WTC11 (cell line): Measurements from ENCODE around the gene SLC14A1. TPM values are rescaled to one million over a fixed set of nuclear protein-coding genes. Genes with fewer than 3 reads are reported as not detected.
A peak's percentile ranks its signal among the peaks of the same experiment; 100 is the strongest.

Experiments
- ATAC-seq: fragments of 200-7000 bp; cut with Tn5 transposase; 2 replicates; pipeline ENCODE4 v1.10.0; 2021; ENCODE audit warnings: mild to moderate bottlenecking, moderate library complexity
- CTCF ChIA-PET: fragments of 300-600 bp; sonication (Branson Sonifier 250); formaldehyde crosslinking; loops from one replicate; lab custom pipeline; 2021; ENCODE audit warnings: antibody characterized with exemption; lab: Charles Lee
- POLR2A ChIA-PET: fragments of 350-600 bp; sonication (Branson Sonifier 250); formaldehyde crosslinking; loops from one replicate; lab custom pipeline; 2021; ENCODE audit warnings: antibody characterized with exemption; lab: Charles Lee
- DNase-seq: peaks from one replicate; pipeline ENCODE4 v3.0.0; 2021; ENCODE audit warnings: low spot score
- H3K27ac Mint-ChIP-seq: 2 replicates; pipeline ENCODE4 v1.8.0; 2021; ENCODE audit warnings: mixed read lengths
- H3K27me3 Mint-ChIP-seq: 2 replicates; pipeline ENCODE4 v1.8.0; 2021; ENCODE audit warnings: low read depth, mild to moderate bottlenecking, moderate library complexity, mixed read lengths
- H3K36me3 Mint-ChIP-seq: 2 replicates; pipeline ENCODE4 v1.8.0; 2021; ENCODE audit warnings: mixed read lengths
- H3K4me1 Mint-ChIP-seq: 2 replicates; pipeline ENCODE4 v1.8.0; 2022; ENCODE audit warnings: mixed read lengths
- H3K4me3 Mint-ChIP-seq: 2 replicates; pipeline ENCODE4 v1.8.0; 2021; ENCODE audit warnings: mild to moderate bottlenecking, moderate library complexity, mixed read lengths
- H3K9me3 Mint-ChIP-seq: 2 replicates; pipeline ENCODE4 v1.8.0; 2021; ENCODE audit warnings: mixed read lengths
- AR ChIP-seq: fragments of 250-450 bp; sonication (Bioruptor Pico); IDR thresholded peaks from 2 replicates; pipeline ENCODE4 v1.9.0; 2021; ENCODE audit warnings: mild to moderate bottlenecking
- ERG ChIP-seq: fragments of 250-450 bp; sonication (Bioruptor Pico); IDR thresholded peaks from 2 replicates; pipeline ENCODE4 v1.8.0; 2021; ENCODE audit warnings: mild to moderate bottlenecking
- HMGXB4 ChIP-seq: sonication (generic); formaldehyde crosslinking; IDR thresholded peaks from 2 replicates; pipeline ENCODE4 v1.8.1; 2023; ENCODE audit warnings: mild to moderate bottlenecking, moderate library complexity, missing genetic modification reagents
- NFATC4 ChIP-seq: fragments of 250-450 bp; sonication (Bioruptor Pico); IDR thresholded peaks from 2 replicates; pipeline ENCODE4 v1.9.0; 2021; ENCODE audit warnings: mild to moderate bottlenecking
- NR1H2 ChIP-seq: sonication (generic); formaldehyde crosslinking; IDR thresholded peaks from 2 replicates; pipeline ENCODE4 v1.9.0; 2021; ENCODE audit warnings: mild to moderate bottlenecking, moderate library complexity, missing genetic modification reagents
- STAT6 ChIP-seq: sonication (generic); formaldehyde crosslinking; conservative IDR thresholded peaks from 2 replicates; pipeline ENCODE4 v1.8.1; 2023; ENCODE audit warnings: mild to moderate bottlenecking, low read depth, missing genetic modification reagents, moderate library complexity
- TEAD1 ChIP-seq: sonication (generic); formaldehyde crosslinking; IDR thresholded peaks from 2 replicates; pipeline ENCODE4 v1.8.0; 2022; ENCODE audit warnings: mild to moderate bottlenecking, missing genetic modification reagents
- ZNF138 ChIP-seq: sonication (generic); formaldehyde crosslinking; conservative IDR thresholded peaks from 2 replicates; pipeline ENCODE4 v1.8.1; 2022; ENCODE audit warnings: mild to moderate bottlenecking, moderate library complexity, missing genetic modification reagents
- ZNF423 ChIP-seq: fragments of 250-450 bp; sonication (Bioruptor Pico); IDR thresholded peaks from 2 replicates; pipeline ENCODE4 v2.1.2; 2022; ENCODE audit warnings: mild to moderate bottlenecking, moderate library complexity
- ZNF425 ChIP-seq: fragments of 250-450 bp; sonication (Bioruptor Pico); conservative IDR thresholded peaks from 2 replicates; pipeline ENCODE4 v1.9.0; 2021; ENCODE audit warnings: mild to moderate bottlenecking
- total RNA-seq: library from RNA; stranded (reverse); gene quantifications from 3 replicates; pipeline ENCODE4 v1.2.3, GENCODE V29; 2021

SLC14A1 gene
- total RNA-seq, 1 experiment from 2014 or later = not detected

- POLR2A ChIA-PET = no interaction called here
- Mint-ChIP-seq H3K4me3 (no peak overlapping the region), H3K4me1 (peaks cover 19% of the 10 kb centered on the region), H3K27ac (no peak overlapping the region), H3K9me3 (no peaks in the 10 kb centered on the region), H3K36me3 (no peaks in the 10 kb centered on the region), H3K27me3 (no peaks in the 10 kb centered on the region)
- CTCF ChIA-PET = interaction anchor here (1.1 kb wide), 1 partner anchor 195 kb away, joined by 3 read pairs; no protein-coding TSS in a partner anchor
- no peak for DNase-seq
- no peak for ATAC-seq
- TF ChIP-seq NR1H2 (no peak), ZNF425 (CRISPR knock-in tag) (no peak), NFATC4 (CRISPR knock-in tag) (no peak)
These were observed 39.5 kb upstream of the SLC14A1 start for GRCh38 chr18:45684341-45685115.

- DNase-seq = no peak
- no peak overlapping the region for H3K4me3 Mint-ChIP-seq
- TF ChIP-seq TEAD1 (CRISPR knock-in tag) (no peak), NR1H2 (no peak), AR (CRISPR knock-in tag) (no peak)
- TF ChIP-seq, all 79 proteins: peak for 0
- ATAC-seq = peak; percentile 29
- peaks cover 29% of the 10 kb centered on the region for H3K4me1 Mint-ChIP-seq
- POLR2A ChIA-PET = interaction anchor here (0.5 to 0.6 kb wide), 2 partner anchors 72 to 224 kb away, joined by 3 to 4 read pairs; no protein-coding TSS in a partner anchor
- no peaks in the 10 kb centered on the region for H3K9me3 Mint-ChIP-seq
- no peaks in the 10 kb centered on the region; the same call in 1 of the 2 replicates for H3K27me3 Mint-ChIP-seq
- H3K27ac Mint-ChIP-seq = no peak overlapping the region
- no peaks in the 10 kb centered on the region for H3K36me3 Mint-ChIP-seq
- CTCF ChIA-PET = interaction anchor here (0.6 to 5.4 kb wide), 10 partner anchors 21 to 750 kb away, joined by 3 to 35 read pairs (median 8); no protein-coding TSS in a partner anchor
These were observed 36.9 kb upstream of the SLC14A1 start for GRCh38 chr18:45686891-45687611.

- ATAC-seq (no peak; the same call in 1 of the 2 replicates), DNase-seq (no peak)
- H3K9me3 Mint-ChIP-seq = peaks cover 2% of the 10 kb centered on the region; the same call in 1 of the 2 replicates
- CTCF ChIA-PET = interaction anchor here (1.2 to 5.4 kb wide), 9 partner anchors 22 to 224 kb away, joined by 3 to 35 read pairs (median 8); no protein-coding TSS in a partner anchor
- no peak overlapping the region for H3K4me3 Mint-ChIP-seq
- POLR2A ChIA-PET = interaction anchor here (0.5 kb wide), 1 partner anchor 73 kb away, joined by 4 read pairs; no protein-coding TSS in a partner anchor
- H3K36me3 Mint-ChIP-seq = no peaks in the 10 kb centered on the region
- TF ChIP-seq HMGXB4 (CRISPR knock-in tag) = no peak
- no peak for TF ChIP-seq STAT6
- TF ChIP-seq ZNF138 = no peak
- no peak for TF ChIP-seq ERG (CRISPR knock-in tag)
- no peak for TF ChIP-seq ZNF423 (CRISPR knock-in tag)
- H3K4me1 Mint-ChIP-seq = peaks cover 29% of the 10 kb centered on the region
- H3K27me3 Mint-ChIP-seq = no peaks in the 10 kb centered on the region; the same call in 1 of the 2 replicates
- no peak overlapping the region for H3K27ac Mint-ChIP-seq
These were observed 36.4 kb upstream of the SLC14A1 start for GRCh38 chr18:45687621-45688020.
